ENCODE data around the gene FXR2.

GRCh38 chr17:7614425-7615264 lies at the start of gene FXR2:
- TF ChIP-seq CTCF (conservative IDR thresholded peaks at IDR 0.05) (peak; percentile 54; the same call in 1 of the 2 replicates), EZH2 (IDR thresholded peaks at IDR 0.05; ENCODE audit: low read depth) (no peak)

Data from PC-9 (cell line).